Activated CD8-positive, alpha-beta memory T cell treated with anti-CD3 and anti-CD28 coated beads, Interleukin-2, amount 50 U/mL, for 24 hours (primary cell): Measurements from ENCODE around the gene CD47.

Source experiments
- DNase-seq: peaks from one replicate; pipeline ENCODE4 v3.0.0-alpha.2; 2020; ENCODE audit errors: extremely low read depth

Gene CD47

DNA sequence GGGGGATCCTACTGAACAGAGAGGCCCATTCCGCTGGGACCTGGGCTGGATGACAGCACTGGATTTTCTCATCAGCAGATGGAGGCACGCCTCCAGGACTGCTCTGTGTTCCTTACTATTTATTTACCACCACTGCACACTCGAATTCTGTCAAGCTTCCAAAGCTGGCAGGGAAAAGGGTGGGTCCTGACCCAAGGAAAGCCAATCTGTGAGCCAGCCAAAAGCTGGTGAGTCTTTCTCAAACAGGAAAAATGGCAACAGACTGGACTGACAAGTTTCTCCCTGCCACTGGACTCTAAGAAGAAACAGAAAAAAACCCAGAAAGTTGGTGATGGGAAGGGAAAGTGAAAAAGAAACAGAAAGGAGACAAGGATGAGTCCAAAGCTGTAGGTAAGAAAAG, 37.8 kb downstream of the CD47 start:
- DNase-seq: no peak

DNA sequence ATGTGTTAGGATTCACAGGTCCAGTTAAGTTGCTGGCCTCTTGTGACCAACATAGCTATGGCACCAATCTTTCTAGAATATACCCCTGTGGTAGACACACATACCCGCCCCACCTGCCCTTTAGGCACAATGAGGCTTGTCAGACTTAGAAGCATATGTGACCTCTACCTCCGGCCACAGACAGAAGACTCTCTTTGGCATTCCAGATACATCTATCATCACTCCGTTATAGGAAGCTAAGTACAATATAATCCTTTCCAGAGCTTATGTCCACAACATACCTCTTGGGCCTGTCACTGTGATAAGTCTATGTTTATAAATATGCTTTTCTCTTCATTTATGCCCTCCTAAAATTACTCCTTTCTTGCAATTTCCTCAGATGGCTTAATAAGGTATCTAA, 39.8 kb downstream of the CD47 start:
- no peak for DNase-seq

DNA sequence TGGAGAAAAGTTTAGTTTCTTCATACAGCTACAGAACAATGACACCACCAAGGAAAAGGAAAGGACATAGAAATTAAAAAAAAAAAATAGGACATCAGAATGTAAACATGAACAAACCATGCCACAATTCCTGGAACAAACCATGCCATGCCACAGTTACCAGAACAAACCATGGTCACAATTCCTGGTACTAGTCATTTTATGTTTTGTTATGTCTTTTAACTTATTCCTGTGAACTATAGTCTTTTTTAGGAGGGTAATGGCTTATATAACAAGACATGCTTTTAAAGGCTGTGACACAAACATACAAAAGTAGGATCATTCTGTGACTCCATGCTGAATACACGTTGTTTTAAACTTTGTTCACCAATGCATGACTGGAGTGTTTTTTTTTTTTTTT, 42.8 kb downstream of the CD47 start:
- DNase-seq: no peak

DNA sequence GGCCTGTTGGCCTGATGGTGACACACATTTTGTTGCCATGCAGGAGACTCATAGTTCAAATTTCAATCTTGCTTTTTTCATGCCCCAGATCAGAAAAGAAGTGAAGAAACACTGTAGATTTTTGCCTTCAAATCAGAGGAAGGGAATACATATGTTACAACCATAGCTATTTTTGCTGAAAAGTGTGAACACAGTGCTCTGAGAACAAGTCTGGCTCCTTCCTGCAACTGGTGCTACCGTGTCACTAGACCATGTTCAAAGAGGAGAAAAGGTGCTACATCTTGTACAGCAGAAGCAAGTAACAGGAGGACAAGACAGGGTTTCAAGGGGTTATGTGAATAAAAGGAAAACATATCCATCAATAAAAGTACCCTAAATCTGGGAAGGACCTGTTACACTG, 44.6 kb downstream of the CD47 start:
- no peak for DNase-seq

DNA sequence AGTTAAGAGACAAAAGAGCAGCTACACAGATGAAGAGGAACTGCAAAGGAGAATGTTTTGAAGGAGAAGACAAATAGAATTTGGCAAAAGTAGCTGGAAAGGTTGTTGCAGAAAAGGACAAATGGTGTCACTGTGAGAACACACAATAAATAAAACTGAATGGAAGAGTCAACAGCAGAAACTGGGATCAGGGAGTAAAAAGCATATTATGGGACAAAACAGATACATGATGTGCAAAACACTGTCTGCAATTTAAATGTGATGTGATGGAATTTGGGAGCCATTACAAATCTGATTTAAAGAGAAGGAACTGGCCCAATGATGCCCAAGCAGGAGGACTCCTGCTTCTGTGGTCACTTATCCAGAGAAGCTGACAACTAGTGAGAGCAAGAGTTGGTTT, 46.1 kb downstream of the CD47 start:
- no peak for DNase-seq

DNA sequence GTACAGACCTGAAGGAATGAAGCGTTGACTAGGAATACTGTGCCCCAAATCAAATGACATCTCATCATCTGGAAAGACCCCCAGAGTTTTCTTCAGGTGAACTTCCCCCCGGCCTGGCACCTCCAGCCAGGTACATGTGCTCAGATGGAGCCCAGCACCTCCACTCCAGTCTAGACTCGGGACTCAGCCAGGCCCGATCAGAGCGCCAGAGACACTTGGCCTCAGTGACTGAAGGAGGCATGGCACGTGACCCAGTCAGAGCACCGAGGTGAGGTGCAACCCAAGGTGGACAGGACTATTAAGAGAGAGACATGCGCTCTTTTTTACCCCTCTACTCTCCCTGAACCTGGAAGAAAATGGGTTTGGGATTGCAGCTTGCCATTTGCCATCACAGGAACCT, 48.5 kb downstream of the CD47 start:
- DNase-seq: no peak

DNA sequence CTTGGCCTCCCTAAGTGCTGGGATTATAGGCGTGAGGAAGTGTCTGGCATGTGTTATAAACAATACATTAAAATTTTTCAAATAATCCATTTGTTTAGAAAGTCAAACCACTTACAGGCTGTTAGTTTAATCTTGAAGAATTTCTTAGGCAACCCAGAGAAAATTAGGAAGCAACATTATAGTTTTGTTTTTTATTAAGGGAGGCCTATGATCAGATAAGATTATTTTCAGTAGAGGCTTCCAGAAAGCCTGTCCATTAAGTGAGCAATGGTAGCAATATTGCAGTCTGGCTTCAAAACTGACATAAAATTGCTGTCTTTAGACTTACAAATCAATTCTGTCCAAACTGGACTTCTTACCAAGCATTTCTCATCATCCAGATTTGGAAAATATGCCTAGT, 49.6 kb downstream of the CD47 start:
- no peak for DNase-seq

DNA sequence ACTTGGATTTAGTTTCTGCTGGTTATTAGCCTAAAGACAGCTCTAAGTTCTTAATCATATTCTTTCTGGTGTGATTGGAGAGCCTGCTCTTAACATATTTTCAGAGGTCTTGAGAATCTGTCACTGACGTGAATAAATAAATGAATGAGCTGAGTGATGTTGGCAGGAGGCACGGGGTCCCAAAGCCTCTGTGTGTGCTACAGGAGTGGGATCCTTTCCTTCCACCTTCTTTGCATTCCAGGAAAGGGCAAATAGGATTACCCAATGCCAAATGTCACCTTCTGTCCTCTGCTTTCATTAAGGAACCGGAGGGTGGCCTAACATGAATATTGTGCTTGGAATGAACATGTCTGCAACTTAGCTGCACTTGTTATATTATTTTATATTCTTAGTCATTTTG, 53.1 kb downstream of the CD47 start:
- DNase-seq: no peak

DNA sequence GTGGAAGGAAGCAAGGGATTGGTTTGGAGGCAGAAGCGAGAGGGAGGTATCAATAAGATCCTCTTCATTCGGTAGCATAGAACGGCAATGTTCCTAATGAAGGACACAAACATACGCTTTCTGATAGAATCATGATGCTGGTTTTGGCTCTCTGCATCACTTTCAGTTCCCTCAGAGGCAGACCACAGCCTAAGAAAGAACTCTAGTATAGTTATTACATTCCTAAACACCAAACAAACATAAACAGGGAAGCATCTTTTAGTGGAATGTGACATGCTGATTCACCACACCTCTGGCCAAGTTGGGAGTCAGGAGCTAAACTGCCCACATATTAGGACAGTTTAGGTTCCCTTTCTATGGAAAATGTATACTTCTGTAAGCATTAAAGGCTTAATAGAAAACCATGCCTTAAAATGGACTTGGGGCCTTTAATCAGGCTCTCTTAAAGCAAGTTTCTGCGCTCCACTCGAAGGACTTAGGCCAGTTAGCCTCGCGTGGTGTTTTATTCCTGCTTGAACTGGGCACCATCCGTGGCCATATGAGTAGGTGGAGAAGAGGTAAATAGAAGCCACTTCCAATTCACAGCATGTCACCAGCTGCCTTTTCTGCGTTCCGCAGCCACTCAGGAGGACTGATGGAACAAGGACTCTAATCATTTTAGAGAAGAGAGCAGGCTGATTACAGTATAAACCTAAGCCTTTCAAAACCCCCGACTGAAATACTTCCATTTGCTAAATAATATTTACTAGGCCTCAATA, 53.7 kb downstream of the CD47 start:
- no peak for DNase-seq

DNA sequence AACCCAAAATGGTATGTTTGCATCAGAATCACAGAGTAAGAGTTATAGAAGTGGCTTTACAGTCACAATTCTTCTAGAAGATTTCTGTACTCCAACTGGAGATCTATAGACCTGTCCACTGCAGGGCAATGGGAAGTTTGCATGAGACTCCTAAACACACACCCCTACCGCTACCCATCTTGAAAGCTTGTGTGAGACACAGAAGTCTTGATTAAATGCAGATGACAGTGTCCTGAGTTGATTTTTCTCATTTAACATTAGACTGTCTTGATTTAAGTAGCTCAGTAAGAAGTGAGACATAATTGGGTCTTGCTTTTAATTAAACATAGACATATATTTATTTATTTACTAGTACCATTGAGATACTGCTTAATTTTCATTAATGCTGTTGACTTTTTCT, 54.4 kb downstream of the CD47 start:
- no peak for DNase-seq

DNA sequence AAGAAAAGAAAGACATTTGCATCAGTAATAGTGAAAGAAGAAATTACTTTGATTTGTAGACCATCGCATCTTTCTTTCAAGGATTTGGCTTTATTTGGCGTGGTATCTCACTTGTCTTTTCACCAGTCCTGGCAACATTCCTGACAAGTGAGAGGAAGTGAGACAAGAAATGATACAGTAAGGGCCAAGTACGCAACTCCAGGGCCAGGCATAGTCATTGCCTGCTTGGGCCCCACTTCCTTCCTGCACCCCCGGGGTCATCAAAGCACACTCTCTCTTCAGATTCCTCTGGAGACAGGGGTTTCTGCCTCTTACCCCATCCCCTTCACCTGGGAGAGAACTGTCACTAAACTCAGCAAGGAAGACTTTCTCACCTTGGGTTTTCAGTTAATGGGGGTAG, 55.1 kb downstream of the CD47 start:
- no peak for DNase-seq

DNA sequence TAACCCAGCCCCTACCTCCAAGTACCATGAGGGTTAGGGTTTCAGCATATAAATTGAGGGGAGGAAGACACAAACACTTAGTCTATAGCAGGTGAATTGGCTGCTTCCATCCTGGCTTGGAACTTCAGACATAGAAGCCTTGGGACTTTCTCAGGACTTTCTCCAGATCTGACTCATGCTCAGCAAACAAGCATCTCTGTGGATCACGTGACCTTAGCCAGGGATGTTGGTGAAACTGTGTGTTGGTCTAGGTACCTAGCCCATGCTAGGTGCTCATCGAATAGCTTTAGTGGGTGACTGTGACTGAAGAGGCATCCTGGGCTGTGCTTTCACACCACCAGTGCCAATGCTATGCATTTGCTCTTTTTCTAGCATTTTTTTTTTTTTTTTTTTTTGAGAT, 58.9 kb downstream of the CD47 start:
- no peak for DNase-seq

DNA sequence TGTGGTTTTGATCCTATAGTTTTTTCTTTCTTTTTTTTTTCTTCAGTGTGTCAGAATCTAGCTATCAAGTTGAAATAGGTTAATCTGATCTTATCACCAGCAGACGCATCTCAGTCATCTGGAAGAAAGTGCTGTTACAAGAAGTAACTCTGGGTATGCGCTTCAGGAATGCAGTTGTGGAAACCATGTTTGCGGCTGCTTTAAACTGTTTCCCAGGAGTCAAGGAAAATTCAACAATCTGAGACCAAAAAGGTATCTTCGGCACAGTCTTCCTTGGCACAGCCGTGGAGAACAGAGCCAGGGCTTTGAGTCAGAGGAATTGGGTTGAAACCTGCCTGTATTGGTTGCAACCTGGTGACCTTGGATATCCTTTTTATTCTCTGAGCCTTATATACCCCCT, 59.9 kb downstream of the CD47 start:
- DNase-seq: no peak

DNA sequence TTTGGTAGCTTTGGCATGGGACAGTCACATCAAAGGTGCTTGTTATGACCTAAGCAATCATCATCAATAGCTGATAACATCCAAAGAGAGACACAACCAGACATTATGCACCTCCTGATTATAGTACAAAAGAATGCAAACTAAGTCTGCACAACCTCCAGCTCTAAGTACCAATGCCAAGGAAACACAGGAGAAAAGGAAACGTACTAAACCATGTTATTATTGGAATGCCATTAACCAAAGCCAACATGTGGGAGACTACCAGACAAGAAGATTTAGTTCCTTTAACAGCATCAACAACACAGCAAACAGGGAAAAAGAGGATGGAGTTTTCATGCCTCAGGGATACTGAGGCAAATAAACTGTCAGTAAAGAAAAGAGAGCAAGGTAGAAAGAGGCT, 61.4 kb downstream of the CD47 start:
- DNase-seq: no peak

DNA sequence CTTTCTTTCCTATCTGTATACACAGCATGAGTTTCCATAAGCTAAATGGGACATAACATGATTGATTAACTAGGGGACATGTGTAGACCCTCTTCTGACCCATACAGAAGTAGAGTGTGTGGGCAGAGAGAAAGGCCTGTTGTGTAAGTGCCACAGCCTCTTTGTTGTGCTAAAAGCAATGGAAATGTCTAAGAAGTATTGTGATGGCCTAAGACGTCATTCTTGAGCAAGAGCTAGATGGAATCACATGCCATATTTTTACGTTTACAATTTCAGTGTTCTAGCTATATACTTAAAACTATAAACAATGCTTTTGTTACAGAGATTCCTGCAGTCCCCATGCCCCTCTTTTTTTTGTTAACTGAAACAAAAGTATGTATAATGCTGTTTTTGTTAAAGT, 61.9 kb downstream of the CD47 start:
- no peak for DNase-seq

DNA sequence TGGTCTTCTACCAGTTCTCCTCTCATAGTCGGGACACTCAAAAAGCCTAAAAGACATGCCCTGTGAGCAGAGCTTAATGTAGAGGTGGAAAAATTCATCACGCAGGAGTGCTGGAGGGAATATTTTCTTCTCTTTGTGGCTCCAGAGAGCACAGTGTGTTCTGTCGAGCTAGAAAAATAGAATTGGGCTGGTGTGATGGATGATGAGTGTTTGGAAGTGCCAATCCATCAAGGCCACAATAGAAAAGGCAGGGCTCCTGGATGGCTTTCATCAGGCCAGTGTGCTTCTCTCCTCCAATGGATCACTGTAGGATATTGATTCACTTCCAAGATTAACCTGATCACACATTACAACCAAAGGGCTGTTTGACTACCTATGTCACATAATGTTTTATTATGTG, 65.7 kb downstream of the CD47 start:
- DNase-seq: no peak

DNA sequence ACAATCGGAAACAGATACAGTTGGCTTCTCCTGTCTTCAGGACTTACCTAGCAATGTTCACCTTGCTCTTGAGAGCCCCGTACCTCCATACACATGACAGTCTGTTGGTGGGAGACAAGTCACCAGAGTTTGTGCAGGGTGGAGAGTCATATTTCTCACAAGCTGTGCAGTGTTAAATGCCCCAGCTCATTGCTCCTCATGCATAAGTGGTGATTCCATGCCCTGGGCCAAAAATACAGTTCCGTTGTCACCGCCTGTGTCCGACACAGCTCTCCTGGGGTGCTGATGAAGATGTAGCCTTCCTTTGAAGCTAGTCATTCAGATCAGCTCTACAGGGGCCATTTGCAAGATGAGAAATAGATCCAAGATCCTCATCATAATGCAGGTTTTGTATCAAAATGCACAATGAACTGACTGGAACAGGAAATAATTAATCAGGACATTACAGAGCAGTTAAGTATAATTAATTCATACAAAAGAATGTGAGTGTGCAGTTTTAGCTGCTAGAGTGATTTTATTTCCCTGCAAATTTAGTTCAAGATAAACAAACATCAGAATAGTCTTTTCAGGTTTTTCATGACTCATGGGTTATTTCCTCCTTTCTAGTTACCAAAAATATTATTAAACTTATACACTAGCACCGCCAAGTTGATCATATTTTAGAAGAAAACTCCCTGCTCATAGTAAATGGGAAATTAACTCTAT, 66.5 kb downstream of the CD47 start:
- DNase-seq: no peak

DNA sequence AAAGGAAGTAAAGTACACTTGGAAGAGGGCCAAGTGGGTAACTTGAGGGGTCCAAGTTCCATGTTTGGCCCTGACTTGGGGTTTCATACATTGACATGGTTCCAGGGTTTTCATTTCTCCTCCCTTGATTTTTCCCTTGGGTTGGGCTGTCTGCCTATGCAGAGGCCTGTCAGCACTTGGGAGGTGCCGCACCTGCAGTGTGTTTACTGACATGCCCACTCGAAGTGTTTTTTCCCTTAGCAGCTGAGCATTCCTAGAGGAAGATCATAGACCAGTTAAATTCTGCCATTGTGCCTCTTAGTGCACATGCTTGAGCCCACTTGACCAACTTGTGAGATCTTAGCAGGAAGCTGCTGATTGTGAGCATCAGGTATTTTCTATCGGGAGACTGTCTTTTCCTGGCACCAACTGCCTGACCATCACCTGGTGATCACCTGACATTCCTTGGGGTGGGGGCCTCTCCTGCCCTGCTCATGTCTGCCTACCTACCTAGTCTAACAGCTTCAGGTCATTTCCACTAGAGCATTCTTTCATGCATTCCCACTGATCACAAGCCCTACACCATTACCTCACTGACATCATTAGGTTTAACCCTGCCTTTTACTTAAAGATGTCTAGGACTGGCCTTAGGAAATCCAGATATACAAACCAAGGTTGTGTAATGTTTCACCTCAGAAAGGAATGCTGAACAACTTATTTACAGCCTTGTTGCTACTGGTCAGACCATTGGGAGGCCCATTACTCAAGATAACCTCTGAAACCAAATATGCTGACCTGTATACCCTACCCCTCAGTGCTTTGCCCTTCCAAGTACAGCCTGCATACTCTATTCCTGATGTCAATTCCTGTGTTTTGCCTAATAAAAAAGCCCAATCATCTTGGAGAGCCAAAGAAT, 68.3 kb downstream of the CD47 start:
- DNase-seq: no peak

DNA sequence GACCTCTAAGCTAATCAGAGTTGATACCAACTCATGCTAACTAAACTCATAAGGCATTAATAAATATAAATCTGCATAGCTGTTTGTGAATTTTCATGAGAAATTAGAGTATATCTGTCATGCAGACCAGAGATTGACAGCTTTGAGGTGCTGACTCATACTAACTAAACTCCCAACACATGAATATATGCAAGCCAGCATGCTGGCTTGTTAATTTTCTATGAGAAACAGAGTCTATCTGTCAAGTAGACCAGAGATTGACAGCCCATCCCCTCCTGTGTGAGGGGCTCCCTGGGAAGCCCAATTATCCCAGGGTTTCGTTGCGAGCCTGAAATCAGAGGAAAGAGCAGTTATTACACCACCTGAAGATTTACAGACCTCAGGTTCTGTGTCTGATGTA, 69.3 kb downstream of the CD47 start:
- DNase-seq: no peak

DNA sequence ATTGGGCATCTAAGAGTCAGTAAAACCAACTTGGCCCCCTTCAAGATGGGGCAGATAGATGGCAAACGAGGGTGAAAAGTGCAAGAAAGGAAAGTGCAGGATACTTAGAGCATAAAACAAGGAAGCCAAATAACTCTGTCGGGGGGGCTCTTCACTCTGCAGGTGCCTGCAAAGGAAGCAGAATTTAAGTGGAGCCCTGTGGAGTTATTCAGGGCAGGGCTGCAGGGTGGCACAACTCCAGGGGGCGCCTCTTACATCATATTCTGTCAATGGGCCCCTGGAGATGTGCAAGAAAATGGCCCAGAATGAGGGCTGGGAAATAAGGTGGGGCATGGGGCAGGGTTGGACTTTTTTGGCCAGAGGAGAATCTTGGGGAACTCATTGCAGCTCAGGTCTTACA, 69.7 kb downstream of the CD47 start:
- DNase-seq: no peak

DNA sequence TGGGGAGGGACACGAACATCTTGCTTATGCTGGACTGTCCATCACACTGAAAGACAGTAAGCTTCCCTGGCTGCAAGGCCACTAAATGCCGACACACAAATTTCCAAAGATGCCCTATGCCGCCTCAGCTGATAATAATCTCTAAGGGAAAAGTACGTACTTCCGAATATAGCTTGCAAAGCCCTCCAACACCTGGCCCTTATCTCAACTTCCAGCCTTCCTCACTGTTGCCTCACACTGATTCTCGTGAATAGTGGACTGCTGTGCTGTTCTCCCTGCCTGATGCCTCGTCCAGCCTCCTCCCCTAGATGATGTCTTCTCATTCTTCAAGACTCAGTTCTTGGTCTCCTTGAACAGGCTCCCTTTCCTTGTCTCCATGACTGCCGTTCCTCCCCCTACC, 72.3 kb downstream of the CD47 start:
- no peak for DNase-seq

DNA sequence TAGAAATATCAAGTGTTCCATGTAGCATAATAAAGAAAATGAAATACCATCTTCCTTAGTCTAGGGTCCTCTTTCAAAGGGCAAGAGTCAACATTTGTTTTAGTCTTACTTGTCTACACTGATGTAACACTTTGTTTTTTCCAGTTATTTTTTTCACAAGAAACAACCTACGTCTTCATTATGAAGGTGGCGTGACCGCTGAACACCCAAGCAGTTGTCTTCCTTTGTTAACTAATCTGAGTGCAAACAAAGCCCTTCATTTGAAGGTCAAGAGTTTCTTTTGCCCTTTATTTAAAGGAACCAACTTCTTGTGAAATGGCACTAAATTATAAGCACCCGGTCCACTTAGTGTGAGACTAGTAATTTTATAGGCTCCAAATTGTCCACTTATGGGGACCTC, 73.2 kb downstream of the CD47 start:
- no peak for DNase-seq

DNA sequence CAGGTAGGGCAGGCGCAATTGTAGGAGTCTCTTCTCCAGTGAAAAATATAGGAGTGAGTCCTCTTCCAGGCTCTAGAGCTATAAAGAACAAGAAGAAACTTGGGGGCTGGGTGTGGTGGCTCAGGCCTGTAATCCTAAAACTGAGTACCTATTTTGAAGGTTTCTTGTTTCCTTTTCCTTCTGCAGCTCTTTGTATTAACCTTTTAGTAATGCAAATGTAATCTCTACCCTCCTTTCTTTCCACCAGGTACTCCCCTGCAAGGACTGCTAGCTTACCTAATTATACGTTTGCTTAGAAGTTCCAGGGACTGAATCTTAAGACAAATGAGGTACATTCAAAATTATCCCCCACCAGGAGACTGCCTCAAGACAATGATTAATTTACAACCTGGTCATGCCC, 75.9 kb downstream of the CD47 start:
- no peak for DNase-seq
